ENCODE results near the gene TGFB2. TPM values are rescaled to one million over a fixed set of nuclear protein-coding genes. Genes with fewer than 3 reads are reported as not detected.

The TGFB2 gene
- total RNA-seq, 1 experiment from 2014 or later = 2.5 TPM

- no peak for TF ChIP-seq ZNF232 (CRISPR knock-in tag; IDR thresholded peaks at IDR 0.05)
- TF ChIP-seq MLX (CRISPR knock-in tag; IDR thresholded peaks at IDR 0.05) = no peak
- TF ChIP-seq IRF2 (CRISPR knock-in tag; IDR thresholded peaks at IDR 0.05; ENCODE audit: borderline replicate concordance, low read depth) = no peak
- TF ChIP-seq ZNF263 (CRISPR knock-in tag; IDR thresholded peaks at IDR 0.05; ENCODE audit: low read depth) = no peak
- no peak for TF ChIP-seq GRHL2 (CRISPR knock-in tag; IDR thresholded peaks at IDR 0.05; ENCODE audit: insufficient replicate concordance, severe bottlenecking)
- TF ChIP-seq ZNF416 (CRISPR knock-in tag; IDR thresholded peaks at IDR 0.05) = no peak
- TF ChIP-seq ZNF532 (CRISPR knock-in tag; IDR thresholded peaks at IDR 0.05; ENCODE audit: borderline replicate concordance) = no peak
- no peak for TF ChIP-seq NFE2L1 (CRISPR knock-in tag; IDR thresholded peaks at IDR 0.05)
These were observed 90.4 kb downstream of the TGFB2 start (continued) for GRCh38 chr1:218435528-218435927.

GRCh38 chr1:218436346-218436745, 91.2 kb downstream of the TGFB2 start:
- DNase-seq (ENCODE audit: low spot score) (no peak), ATAC-seq (no peak)
- H3K27me3 Mint-ChIP-seq (ENCODE audit: low read depth) = no peaks in the 10 kb centered on the region
- H3K27ac Mint-ChIP-seq = no peak overlapping the region
- CTCF ChIA-PET = no interaction called here
- H3K36me3 Mint-ChIP-seq = no peaks in the 10 kb centered on the region
- no peaks in the 10 kb centered on the region for H3K4me1 Mint-ChIP-seq
- POLR2A ChIA-PET = no interaction called here
- no peak overlapping the region for H3K4me3 Mint-ChIP-seq
- H3K9me3 Mint-ChIP-seq = no peaks in the 10 kb centered on the region
- no peak for TF ChIP-seq ZNF512 (CRISPR knock-in tag; IDR thresholded peaks at IDR 0.05; ENCODE audit: borderline replicate concordance)
- no peak for TF ChIP-seq IRF1 (CRISPR knock-in tag; IDR thresholded peaks at IDR 0.05)
- no peak for TF ChIP-seq RORB (CRISPR knock-in tag; IDR thresholded peaks at IDR 0.05)
- TF ChIP-seq CREB1 (CRISPR knock-in tag; IDR thresholded peaks at IDR 0.05) = no peak

GRCh38 chr1:218436997-218437396, 91.9 kb downstream of the TGFB2 start:
- no peaks in the 10 kb centered on the region for H3K9me3 Mint-ChIP-seq
- no peak for DNase-seq (ENCODE audit: low spot score)
- ATAC-seq = no peak
- no peak overlapping the region for H3K27ac Mint-ChIP-seq
- H3K4me3 Mint-ChIP-seq = no peak overlapping the region
- no peaks in the 10 kb centered on the region for H3K4me1 Mint-ChIP-seq
- no peaks in the 10 kb centered on the region for H3K36me3 Mint-ChIP-seq
- no peaks in the 10 kb centered on the region for H3K27me3 Mint-ChIP-seq (ENCODE audit: low read depth)
- POLR2A ChIA-PET = no interaction called here
- CTCF ChIA-PET = no interaction called here
- TF ChIP-seq ZNF532 (CRISPR knock-in tag; IDR thresholded peaks at IDR 0.05; ENCODE audit: borderline replicate concordance) (no peak), ERG (CRISPR knock-in tag; IDR thresholded peaks at IDR 0.05) (no peak), NR2C2 (CRISPR knock-in tag; IDR thresholded peaks at IDR 0.05) (no peak), ATF1 (CRISPR knock-in tag; IDR thresholded peaks at IDR 0.05) (no peak), ZMAT4 (CRISPR knock-in tag; IDR thresholded peaks at IDR 0.05) (no peak), KAT7 (CRISPR knock-in tag; IDR thresholded peaks at IDR 0.05; ENCODE audit: borderline replicate concordance) (no peak), JUN (CRISPR knock-in tag; IDR thresholded peaks at IDR 0.05) (no peak), FOXP4 (CRISPR knock-in tag; IDR thresholded peaks at IDR 0.05) (no peak)

Measured in WTC11 (cell line).